Stimulated activated CD8-positive, alpha-beta memory T cell treated with anti-CD3 and anti-CD28 coated beads, Interleukin-4, amount 100 ng/mL, for 1 hour (primary cell): ENCODE data around the gene KSR2.
"Not testable (repeated sequence)": the region's sequence is repeated elsewhere in the genome, so short reads cannot be mapped to it uniquely, and the experiment has no call there.

Source experiments
- DNase-seq, 2 donors: peaks; one replicate each; pipeline ENCODE4 v3.0.0-alpha.2; 2020; ENCODE audit warnings: low read depth in 2 of 2, low spot score in 1 of 2

KSR2 gene

GRCh38 chr12:117968826-117969659 lies at the start of gene KSR2:
Gene KSR2 (minus strand): TSS chr12:117968990. CDS start chr12:117968255, 735 bp downstream.
- DNase-seq, result no peak

GRCh38 chr12:118017926-118018325 lies 49.1 kb upstream of the KSR2 start:
- no peak for DNase-seq

DNA sequence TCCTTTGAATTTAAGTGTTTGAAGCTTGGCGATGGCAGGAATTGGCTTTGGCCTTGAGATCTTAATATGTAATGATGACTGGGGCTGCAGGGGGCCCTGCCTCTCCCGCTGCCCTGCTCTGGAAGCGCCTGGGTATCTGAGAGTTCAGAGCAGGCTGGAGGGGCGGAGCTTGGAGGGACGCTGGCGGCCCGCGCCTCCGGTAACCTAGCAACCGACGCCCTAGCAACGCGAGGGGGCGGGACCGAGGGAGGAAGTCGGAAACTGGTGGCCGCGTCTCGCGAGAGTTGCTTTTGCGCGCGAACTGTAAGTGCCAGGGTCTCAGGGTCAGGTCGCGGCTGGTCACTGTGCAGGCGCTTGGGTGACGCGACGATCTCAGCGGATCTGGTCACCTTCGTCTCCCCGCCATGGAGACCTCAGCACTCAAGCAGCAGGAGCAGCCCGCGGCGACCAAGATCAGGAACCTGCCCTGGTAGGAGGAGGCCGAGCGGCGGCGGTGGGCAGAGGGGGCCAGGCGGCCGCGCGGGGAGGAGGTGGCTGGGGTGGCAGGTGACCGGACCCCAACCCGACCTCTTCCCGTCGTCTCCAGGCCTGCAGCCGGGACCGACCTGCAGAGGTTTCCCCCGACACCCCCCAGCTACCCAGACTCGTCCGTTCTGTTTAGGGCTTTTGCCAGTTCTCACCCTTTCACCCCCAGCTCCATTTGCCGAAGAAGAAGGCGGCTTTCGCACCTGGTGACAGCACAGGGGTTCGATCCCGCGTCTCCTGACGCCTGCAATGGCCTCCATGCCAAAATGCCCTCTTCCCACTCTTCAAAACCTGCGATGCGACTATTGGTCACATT lies 47.9 kb upstream of the KSR2 start, which contains the start of gene RFC5:
Gene RFC5 (plus strand): TSS at position 280 of the 841 bp plus-strand sequence. CDS start 125 bp downstream, at position 405.
- peak; percentile 95 to 97 for DNase-seq

- no peak for DNase-seq
Measured at GRCh38 chr12:118015944-118016343, 47.2 kb upstream of the KSR2 start.

DNA sequence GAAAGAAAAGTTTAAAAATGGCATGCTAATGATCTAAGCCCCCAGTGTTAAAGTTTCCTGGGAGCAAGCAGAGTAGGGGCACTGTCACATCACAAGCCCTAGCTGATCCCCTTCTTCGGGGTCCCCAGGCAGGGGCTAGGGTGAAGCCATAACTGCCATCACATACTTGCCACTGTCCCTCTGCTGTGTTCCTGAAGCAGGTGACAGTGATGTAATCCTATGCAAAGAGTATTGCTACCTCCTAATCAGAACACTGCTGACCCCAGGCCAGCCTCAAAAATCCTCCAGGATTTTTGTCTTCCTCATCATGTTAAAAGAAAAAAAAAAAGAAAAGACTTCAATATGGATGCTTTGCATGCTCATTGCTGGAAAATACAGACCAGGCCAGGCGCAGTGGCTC lies 46.5 kb upstream of the KSR2 start:
- no peak for DNase-seq

GRCh38 chr12:118013283-118013682 lies 44.5 kb upstream of the KSR2 start:
- no peak for DNase-seq

DNA sequence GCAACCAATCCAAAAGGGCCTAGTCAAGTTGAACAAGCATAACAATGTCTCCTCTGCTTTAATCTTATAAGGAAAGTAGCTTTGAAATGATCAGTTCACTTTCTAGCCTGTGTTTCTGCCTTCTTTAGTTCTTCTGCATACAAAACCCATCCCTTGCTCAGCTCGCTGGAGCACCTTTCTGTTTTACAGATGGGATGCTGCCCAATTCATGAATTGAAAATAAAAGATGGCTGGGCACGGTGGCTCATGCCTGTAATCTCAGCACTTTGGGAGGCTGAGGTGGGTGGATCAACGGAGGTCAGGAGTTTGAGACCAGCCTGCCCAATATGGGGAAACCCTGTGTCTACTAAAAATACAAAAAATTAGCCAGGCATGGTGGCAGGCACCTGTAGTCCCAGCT lies 43.2 kb upstream of the KSR2 start:
- no peak for DNase-seq

GRCh38 chr12:118011377-118011776 lies 42.6 kb upstream of the KSR2 start:
- no peak for DNase-seq

DNA sequence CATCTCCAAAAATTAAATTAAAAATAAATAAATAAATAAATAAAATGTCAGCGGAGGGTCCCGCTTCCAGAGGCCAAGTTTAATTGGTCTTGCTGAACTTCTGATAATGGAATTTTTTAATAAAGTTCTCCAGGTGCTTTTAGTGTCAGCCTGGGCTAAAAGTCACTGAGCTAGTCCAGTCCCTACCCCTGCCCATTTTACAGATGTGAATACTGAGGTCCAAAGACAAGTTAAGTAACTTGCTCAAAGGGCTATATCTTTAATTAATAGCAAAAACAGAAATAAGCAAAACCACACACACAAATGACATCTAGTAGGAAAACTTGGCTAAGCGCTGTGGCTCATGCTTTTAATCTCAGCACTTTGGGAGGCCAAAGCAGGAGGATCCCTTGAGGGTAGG lies 42.1 kb upstream of the KSR2 start:
- no peak for DNase-seq

DNA sequence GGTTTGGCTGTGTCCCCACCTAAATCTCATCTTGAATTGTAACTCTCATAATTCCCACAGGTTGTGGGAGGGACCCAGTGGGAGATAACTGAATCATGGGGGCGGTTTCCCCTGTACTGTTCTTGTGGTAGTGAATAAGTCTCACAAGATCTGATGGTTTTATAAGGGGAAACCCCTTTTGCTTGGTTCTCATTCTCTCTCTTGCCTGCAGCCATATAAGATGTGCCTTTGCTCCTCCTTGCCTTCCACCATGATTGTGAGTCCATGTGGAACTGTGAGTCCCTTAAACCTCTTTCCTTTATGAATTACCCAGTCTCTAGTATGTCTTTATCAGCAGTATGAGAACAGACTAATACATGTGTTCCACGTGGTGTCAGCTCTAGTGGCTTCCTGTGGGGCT lies 31.0 kb upstream of the KSR2 start:
- not testable (repeated sequence) for DNase-seq

- DNase-seq, result no peak
Measured at GRCh38 chr12:117998719-117999118, 29.9 kb upstream of the KSR2 start.

- no peak for DNase-seq
Measured at GRCh38 chr12:117994551-117995438, 26.0 kb upstream of the KSR2 start.

- no peak for DNase-seq
Measured at GRCh38 chr12:117986705-117987469, 18.1 kb upstream of the KSR2 start.

GRCh38 chr12:117985182-117985581 lies 16.4 kb upstream of the KSR2 start:
- DNase-seq, result no peak

GRCh38 chr12:117981267-117981666 lies 12.5 kb upstream of the KSR2 start:
- no peak for DNase-seq

DNA sequence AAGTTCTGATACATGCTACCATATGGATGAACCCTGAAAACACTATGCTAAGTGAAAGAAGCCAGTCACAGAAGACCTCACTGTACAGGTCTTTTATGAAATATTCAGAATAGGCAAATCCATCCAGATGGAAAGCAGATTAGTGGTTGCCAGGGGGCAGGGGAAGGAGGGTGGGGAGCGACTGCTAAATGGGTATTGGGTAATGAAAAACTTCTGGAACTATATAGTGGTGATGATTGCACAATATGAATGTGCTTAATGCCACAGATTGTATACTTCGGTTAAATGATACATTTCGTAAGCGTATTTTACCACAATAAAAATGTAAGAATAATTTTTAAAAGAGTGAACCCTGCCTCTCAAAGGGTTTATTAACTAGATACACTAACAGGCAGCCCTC lies 11.8 kb upstream of the KSR2 start:
- DNase-seq, result no peak

GRCh38 chr12:117977373-117977772 lies 8.6 kb upstream of the KSR2 start:
- DNase-seq, result no peak

DNA sequence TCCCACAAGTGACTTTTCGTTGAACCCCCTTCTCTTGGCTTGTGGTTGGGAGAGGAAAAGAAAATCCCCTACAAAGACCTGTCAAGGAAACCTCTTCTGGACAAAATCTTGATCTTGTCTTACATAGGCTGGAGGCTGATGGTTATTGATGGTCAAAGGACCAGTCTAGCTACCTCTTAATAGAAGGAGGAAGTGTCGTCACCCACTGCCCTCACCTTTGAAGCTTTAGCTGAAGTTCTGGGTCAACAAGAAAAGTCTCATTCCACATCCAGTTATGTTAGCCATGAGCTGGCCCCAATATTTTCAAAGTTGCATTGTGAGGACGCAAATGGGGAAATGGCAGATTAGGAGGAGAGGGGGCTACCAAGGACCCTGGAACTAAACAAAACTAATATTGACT lies 6.2 kb upstream of the KSR2 start:
- no peak for DNase-seq

GRCh38 chr12:117972301-117972700 lies 3.5 kb upstream of the KSR2 start:
- DNase-seq, result no peak

- no peak for DNase-seq
Measured at GRCh38 chr12:117970334-117970733, 1.5 kb upstream of the KSR2 start.
